ENCODE results near the gene ALDH8A1.

- TF ChIP-seq CTCF (IDR thresholded peaks at IDR 0.05), result no peak
- TF ChIP-seq EP300 (IDR thresholded peaks at IDR 0.05), result no peak
Observed at GRCh38 chr6:134961366-134961765, 11.5 kb upstream of the ALDH8A1 start.

Measured in stomach (tissue), 4 donors.